GM12801 (cell line): ENCODE data around the gene HDGFL3.

Experiments
- TF ChIP-seq, protein P1 (sequence below): IDR thresholded peaks from one replicate; pipeline ENCODE4 v1.5.1; 2011; ENCODE audit warnings: control low read depth; ENCODE audit not compliant: insufficient read length; ENCODE audit errors: extremely low read depth

Gene HDGFL3

DNA sequence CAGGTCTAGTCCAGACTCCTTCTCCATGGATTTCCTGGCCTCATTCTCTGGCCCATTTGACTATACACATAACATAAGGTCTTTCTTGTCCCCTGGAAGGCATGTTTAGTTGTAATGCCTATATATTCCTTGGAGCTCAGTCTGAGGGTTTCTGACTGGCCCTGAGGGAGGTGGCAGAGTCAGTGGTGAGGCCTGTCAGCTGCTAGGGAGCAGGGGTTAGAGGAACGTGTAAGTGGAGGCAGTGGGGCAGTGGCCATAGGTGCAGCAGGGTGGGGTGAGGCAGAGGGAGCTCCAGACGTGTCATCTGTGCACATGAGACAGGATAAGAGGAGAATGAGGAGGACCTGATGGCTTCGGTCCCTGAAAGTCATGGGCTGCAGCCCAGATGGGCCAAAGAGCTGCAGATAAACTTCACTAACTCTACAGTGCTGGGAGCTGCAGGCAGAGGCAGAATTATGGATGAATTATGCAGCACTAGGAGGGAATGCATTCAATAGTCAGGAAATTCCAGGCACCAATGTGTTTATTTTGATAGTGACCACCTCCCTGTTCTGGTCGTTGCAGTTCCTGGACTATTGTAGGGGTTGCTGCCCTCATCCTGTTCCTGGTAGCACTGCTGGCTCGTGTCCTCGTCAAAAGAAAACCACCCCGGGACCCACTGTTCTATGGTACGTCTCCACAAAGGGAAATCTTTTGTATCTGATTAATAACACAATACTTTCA, 95.2 kb downstream of the HDGFL3 start:
- TF ChIP-seq, protein P1, sequence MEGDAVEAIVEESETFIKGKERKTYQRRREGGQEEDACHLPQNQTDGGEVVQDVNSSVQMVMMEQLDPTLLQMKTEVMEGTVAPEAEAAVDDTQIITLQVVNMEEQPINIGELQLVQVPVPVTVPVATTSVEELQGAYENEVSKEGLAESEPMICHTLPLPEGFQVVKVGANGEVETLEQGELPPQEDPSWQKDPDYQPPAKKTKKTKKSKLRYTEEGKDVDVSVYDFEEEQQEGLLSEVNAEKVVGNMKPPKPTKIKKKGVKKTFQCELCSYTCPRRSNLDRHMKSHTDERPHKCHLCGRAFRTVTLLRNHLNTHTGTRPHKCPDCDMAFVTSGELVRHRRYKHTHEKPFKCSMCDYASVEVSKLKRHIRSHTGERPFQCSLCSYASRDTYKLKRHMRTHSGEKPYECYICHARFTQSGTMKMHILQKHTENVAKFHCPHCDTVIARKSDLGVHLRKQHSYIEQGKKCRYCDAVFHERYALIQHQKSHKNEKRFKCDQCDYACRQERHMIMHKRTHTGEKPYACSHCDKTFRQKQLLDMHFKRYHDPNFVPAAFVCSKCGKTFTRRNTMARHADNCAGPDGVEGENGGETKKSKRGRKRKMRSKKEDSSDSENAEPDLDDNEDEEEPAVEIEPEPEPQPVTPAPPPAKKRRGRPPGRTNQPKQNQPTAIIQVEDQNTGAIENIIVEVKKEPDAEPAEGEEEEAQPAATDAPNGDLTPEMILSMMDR, result no peak

DNA sequence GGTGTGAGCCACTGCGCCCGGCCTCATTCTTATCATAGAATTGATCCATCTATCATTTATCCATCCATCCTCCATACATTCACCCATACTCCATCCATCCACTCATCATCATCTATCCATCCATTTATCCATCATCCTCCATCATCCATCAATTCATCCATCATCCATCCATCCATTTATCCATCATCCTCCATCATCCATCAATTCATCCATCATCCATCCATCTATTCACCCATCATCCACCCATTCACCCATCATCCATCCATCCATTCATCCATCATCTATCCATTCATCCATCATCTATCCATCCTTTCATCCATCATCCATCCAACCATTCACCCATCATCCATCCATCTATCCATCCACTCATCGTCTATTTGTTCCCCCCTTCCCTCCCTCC, 96.5 kb downstream of the HDGFL3 start:
- TF ChIP-seq, protein P1, result no peak

DNA sequence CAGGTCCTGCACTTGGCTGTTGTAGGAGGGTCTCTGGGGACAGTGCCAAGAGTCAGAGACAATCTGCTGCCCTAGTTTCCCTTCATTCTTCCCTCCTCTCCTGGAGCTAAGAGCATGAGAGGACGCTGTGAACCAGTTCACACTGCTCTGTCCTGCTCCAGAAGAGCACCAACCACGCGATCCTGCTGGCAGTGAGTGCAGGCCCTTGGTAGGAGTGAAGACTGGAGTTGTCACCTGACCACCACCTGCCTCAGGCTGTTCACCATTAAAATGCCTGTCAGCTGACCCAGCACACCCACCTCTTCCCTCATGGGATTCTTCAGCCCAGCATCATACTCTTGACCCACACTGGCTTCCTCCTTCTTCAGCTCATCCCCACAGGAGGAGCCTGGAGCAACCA, 97.2 kb downstream of the HDGFL3 start:
- TF ChIP-seq, protein P1, result no peak

DNA sequence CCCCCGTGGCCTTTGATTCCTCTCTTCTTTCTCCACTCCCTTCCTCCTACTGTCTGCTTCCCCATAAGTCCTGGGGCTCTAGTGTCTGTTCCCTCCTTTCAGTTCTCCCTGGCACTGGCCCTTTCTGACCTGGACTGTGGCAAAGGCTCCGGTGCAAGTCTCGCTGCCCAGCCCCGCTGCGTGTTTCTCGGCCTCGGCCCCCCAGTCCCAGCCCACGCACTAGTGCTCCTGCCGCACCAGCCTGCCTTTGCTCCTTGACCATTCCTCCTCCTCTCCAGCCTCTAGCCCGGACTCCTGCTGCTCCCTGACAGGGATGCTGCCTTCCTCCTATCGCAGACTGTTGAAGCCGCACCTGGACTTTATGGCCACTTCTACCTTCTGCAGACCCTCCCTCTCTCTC, 98.1 kb downstream of the HDGFL3 start:
- TF ChIP-seq, protein P1, result no peak

DNA sequence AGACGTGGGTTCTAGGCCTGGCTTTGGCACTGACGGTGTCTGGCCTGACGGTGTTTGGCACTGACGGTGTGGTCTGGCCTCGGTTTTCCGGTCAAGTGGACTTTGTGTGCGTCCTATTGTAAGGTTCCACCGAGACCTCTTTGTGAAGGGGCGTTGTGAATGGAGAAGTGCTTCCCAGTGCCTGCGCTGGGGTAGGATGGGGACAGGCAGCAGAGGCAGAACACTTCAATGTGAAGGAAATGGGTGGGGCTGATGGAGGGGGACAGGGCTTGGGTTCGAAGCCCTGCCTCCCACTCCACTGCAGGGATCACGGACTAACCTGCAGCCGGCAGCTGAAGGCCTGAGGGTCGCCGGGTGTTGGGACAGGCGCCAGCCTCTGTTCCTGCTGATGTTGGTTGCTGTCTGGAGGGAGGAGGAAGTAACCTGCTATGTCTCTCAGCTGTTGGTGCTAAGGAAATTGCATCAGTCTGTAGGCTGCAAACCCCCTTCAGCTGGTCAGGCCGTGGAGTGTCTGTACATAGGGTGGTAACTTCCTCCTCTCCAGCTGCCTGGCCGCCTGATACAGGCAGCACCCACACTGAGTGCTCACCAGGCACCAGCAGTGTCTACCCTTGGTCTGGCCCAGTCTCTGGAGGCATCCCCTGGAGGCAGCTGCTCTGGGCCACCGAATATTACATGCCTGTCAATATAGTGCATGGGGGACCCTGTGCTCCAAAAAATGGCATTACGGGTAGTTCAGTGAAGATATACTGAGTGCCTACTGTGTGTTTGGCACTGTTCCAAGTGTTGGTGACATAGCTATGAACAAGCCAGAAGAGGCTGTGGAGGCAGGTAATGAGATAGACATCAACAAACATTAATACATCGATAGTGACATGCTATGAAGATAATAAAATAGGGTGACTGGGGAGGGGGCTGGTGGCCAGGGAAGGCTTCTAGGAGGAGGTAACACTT, 99.1 kb downstream of the HDGFL3 start:
- TF ChIP-seq, protein P1, result no peak

DNA sequence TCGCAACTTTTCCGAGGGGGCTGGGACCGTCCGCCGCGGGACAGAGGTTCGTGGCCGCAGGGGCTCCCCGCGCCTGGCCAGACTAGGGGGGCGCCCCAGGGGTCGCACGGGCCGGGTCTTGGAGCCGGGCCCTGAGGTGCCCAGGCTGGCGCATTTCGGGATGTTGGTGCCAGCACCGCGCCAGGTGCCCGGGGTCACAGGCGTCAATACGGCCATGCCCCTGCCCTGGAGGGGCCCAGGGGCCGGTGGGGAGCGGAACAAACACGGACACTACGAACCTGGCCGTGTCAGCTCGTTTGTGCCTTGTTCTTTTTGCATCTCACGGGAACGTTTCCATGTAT, 99.8 kb downstream of the HDGFL3 start:
- TF ChIP-seq, protein P1, result no peak

DNA sequence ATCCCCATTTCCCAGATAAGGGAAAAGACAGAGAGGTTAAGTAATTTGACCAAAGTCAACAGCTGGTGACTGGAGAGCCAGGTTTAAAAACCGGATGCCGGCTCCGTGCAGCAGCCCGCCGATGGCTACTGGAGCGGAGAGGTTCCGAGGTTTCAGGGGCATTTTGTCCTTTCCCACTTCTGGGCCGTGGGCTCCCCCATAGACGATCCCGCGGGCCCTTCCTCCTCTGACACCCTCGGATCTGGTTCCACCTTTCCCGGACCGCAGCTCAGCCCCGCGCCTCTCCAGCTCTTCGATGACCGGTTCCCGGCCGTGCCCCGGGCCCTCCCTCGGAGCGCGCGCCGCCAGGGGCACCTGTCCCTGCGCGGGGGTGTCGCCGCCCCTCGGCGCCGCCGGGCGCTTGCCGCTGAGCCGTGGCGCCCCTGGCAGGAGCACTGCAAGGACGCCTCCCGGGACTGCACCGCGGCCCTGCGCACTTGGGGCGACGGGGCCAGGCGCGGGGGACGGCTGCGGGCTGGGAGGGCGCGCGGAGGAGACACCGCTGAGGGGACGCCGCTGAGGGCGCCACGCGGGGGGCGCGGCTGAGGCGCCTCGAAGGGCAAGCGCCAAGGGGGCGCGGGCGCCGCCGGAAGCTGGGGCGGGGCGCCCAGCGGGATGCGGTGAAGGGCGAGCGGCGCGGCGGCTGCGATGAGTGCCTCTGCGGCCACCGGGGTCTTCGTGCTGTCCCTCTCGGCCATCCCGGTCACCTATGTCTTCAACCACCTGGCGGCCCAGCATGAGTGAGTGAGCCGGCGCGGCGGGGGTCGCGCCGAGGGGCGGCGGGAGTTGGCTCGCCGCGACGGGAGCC, 100.4 kb downstream of the HDGFL3 start, which contains the start of gene TM6SF1:
Gene TM6SF1 (plus strand): TSS at position 652 of the 847 bp plus-strand sequence. CDS start 36 bp downstream, at position 688.
- TF ChIP-seq, protein P1, result no peak
